Activated CD4-positive, alpha-beta T cell treated with anti-CD3 and anti-CD28 coated beads, Interleukin-2, amount 50 U/mL, for 4 hours (primary cell): ENCODE measurements around the gene FAM151A.

ENCODE experiments used
- DNase-seq, 2 experiments: peaks; one replicate each; pipeline ENCODE4 v3.0.0-alpha.2; 2020

Gene FAM151A

DNA sequence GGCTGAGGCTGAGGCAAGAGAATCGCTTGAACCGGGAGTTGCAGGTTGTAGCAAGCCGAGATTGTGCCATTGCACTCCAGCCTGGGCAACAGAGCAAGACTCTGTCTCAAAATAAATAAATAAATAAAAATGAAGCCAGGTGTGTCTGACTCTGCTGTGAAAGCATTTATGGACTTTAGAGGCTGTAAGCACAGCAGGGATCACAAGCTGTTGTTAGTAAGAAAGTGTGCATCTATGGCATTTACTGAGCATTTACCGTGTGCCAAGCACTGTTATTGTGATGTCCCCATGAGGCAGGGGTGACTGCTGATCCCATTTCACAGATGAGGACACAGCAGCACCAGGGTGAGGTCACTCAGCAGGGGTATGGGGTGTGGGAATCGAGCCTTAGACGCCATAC is 20.1 kb downstream of the FAM151A start:
- DNase-seq, result no peak

DNA sequence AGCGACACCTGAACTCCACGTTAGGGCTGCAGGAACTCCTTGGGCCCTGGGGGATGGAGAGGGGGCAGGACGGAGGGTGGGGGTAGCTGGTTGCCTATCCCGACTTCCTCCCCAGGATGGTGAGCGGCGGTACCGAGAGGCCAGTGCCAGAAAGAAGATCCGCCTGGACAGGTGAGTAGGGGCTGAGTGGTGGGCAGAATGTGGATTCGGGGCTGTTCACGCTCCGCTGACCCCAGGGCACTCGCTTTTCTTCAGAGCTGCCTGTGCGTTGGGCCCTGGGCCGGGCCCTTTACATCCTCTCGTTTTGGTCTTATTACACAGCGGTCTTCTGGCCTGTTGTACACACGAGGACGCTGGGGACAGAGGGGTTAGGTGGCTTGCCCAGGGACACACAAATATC is 20.8 kb downstream of the FAM151A start:
- no peak for DNase-seq

DNA sequence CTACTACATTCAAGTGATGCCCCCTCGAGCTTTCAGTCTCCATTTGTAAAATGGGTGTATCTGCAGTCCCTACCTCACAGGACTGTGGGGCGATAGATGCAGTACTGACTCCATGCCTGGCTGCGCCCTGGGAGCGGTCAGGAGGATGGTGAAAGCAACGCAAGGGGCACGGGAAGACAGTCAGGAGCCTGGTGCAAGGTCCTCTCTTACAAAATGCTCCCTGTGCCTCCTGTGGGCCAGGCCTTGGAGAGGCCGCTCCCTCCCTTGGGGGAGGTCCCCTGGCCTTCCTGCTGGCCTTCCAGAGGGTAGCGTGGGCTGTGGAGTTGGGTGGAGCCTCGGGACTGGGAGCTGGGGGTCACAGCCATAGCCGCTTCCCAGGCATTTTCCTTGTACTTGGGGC is 21.6 kb downstream of the FAM151A start:
- DNase-seq, result no peak

GRCh38 chr1:54600947-54601721 is 22.2 kb downstream of the FAM151A start:
- no peak for DNase-seq

DNA sequence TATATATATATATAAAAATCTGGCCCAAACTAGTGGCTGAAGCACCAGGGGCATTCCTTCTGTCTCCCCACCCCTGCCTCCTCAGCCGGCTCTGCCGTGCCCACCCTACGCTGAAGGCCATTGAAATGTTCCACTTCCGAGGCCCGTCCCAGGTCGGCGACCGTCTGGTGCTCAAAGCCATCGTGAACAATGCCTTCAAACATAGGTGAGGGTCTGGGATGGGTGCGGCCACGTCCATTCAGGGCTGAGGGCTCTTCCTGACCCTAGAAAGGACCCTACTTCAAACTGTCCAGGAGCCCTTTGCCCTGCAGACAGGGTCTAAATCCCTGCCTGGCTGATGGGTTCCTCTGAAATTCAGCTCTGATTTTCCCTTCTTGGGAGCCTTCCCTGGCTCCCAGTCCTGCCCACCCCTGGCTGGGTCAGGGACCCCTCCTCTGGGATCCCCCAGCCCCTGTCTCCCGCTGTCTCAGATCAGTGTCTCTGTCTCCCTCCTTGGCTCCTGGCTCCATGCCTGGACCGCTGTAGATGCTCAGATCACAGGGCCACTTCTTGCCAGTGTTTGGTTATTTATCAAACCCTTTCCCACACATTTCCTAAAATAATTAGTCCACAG is 24.0 kb downstream of the FAM151A start:
- DNase-seq, result no peak

- no peak for DNase-seq
Observed at GRCh38 chr1:54597455-54598030, 25.8 kb downstream of the FAM151A start.

- no peak for DNase-seq
Observed at GRCh38 chr1:54596756-54597155, 26.6 kb downstream of the FAM151A start.

DNA sequence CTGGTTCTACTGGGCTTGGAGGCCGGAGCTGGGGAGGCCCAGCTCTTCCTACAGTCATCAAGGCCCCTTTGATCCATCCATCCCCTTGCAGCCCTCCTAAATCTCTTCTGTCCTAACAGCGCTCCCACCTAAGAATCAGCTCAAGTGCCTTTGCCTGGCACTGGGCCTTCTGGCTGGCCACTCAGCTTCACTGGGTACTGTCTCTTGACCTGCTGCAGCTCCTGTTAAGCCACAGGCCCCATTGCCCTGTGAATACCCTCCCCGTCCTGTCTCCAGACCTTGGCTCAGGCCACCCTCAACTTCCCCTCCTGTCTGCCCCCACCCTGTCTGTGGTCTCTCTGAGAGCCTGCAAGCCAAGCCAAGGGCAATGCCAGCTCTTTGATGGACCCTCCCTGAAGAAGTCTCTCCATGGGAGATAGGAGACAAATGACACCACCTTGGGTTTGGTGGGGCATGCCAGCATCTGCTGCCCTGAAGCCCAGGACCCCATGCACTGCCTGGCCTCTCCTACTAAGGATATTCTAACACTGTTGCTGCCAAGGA is 27.3 kb downstream of the FAM151A start:
- no peak for DNase-seq

DNA sequence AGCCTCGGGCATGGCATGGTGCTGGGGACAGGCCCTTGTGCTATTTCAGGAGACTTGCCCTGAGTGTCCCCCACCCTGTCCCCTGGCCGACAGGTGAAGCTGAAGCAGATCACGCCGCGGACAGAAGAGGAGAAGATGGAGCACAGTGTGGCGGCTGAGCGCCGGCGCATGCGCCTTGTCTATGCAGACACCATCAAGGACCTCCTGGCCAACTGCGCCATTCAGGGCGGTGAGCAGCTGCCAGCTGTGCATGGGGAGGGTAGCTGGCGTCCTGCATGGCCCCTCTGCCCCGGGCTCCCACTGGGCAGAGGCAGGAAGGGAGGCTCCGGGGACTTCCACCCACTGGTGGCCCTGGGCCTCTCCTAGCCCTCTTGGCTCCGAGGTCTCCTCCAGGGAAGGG is 28.9 kb downstream of the FAM151A start:
- DNase-seq, result no peak

- no peak for DNase-seq
Observed at GRCh38 chr1:54593571-54594160, 29.7 kb downstream of the FAM151A start.

- no peak for DNase-seq
Observed at GRCh38 chr1:54591127-54591756, 32.1 kb downstream of the FAM151A start.

- no peak for DNase-seq
Observed at GRCh38 chr1:54588377-54588776, 34.9 kb downstream of the FAM151A start.

DNA sequence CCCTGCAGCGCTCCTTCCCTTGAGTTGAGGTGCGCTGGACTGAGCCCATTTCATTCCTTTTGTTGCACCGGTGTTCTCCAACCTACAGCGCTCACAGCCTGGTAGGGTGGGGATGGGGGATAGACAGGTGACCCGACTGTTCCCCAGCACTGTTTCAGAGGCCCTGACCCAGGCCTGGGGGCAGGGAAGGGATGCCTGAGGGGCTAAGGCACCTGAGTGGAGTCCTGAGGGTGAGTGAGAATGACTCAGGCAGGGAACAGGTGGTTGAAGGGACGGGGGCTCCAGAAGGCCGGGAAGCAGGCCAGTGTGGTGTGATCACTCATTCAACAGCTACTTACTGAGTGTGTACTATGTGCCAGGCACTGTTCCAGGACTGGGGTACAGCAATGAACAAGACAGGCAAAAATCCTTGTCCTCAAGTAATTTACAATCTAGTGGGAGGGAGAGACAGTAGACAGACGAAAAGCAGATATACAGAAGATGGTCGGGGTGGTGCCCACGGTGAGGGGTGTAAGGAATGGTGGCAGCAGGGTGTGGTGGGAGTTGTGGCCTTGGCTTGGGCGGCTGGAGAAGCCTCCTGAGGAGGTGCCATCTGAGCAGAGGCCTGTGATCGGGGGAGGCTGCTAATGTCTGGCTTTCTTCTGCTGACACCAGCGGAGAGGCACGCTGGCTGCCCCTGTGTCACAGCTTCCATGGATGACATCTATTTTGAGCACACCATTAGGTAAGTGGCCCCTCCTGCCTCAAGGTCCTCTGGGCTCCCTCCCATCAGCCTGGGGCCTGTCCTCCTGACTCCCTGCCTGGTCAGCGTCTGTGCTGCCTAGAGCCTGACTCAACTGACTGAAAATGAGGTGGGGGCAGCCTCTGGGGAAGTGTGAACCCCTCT is 37.9 kb downstream of the FAM151A start:
- DNase-seq, result no peak

DNA sequence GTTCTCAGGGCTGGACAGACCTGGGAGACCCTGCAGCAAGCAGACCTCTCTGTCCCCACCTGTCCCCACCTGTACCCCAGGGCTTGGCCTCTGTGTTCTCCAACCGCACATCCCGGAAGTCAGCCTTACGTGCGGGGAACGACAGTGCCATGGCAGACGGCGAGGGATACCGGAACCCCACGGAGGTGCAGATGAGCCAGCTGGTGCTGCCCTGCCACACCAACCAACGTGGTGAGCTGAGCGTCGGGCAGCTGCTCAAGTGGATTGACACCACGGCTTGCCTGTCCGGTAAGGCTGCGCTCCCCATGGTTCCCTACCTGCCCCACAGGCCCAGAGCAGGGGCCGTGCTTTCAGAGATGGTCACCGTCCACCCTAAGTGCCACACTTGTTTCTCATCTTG is 38.8 kb downstream of the FAM151A start:
- no peak for DNase-seq

GRCh38 chr1:54583871-54584270 is 39.5 kb downstream of the FAM151A start:
- no peak for DNase-seq

DNA sequence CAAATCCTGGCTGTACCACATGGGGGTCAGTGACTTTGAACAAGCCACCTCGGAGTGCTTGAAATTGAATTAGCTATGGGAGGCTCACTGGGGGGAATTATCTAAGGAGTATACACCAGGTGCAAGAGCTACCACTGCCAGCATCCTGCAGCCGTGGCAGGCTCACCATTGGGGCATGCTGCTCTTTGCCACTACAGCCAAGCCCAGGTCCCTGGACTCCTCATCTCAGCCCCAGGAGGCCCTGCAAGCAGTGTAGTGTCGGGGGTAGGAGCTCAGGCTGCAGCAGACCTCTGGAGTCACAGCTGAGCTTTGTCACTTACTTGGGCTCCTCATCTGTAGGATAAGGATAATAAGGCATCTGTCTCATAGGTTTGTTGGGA is 40.0 kb downstream of the FAM151A start:
- no peak for DNase-seq

DNA sequence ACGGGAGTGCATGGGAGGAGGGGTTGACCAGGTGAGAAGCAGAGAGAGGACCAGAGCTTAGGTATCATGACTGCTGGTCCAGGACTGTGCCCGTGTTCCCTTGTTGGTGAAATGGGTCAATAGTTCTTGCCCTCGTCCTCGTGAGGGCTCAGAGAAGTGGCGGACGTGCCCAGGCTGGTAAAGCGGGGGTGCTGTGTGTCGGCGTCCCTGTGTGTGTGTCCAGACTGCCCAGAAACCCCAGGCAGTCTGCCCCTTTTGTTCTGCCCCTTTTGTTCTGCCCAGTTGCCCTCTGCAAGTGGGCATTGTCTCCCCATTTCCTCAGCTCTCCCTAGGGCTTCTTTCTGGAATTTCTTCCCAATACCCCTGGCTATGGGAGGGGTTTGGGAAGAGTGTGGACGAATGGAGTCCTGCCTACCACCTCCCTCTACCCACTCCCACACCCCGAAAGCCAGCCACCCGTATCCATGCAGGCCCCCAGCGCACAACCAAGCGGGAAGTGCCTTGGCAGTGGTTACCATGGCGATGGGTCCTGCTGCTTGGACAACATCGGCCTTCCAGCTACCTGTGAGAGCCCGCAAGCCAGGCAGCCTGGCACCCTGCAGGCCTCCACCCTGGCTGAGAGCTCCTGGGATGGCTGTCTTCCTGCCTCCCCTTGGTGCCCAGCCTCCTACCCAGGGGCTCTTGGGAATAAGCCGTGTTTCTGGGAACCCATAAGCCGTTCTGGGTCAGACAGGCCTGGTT is 40.6 kb downstream of the FAM151A start:
- DNase-seq, result no peak

DNA sequence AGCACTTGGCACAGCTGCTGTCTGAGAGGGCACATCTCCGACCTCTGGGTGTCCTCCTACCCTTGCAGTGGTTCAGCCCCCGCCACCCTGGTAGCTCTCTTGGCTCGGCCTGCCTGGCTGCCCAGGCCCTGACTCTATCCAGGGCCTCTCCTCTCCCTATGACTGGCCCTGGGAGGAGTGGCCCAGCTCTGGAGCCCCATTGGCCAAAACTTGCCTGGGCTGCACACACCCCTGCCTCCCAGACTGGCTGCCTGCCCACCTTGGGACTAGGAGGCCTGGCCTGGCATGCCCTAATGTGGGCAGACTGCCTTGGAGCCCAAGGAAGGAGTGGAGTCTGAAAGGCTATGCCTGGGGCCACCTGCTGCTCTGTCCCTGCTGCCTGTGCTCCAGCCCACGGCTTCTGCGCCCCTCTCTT is 41.7 kb downstream of the FAM151A start:
- DNase-seq, result no peak

- DNase-seq, result no peak
Observed at GRCh38 chr1:54580856-54581550, 42.3 kb downstream of the FAM151A start.

DNA sequence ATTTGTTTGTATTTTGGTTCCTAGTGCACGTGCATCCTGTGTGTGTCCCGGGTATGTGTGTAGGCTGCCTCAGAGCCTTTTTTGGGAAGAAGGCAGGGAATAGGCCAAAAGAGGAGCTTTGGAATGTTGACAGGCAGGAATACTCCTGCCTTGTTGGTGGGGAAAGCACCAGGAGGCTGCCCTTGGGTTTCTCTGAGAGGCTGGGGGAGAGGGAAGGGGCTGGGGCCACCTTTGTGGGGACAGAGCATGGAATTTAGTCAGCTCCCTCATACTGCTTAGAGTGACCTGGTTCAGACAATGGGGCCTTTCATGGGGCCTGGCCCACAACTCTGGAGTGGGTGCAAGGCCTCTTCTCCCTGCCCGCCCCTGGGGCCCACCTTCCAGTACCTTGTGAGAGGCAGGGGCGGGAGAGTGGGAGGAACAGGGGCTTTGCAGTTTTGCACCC is 44.0 kb downstream of the FAM151A start:
- no peak for DNase-seq

DNA sequence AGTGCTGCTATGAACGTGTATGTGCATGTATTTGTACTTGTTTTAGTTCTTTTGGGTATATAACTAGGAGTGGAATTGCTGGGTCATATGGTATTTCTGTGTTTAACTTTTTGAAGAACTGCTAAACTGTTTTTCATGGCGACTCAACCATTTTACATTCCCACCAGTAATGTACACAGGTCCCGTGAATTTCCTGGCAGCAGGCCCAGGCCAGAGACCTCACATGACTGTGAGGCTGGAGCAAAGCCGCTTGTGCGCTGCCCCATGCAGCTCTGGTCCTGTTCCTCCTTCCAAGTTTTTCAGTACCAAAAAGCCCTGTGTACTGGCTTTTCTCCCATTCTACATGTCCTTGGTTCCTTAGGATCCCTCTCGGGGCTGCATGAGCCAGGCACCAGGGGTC is 45.7 kb downstream of the FAM151A start:
- no peak for DNase-seq
